Adrenal gland (tissue), 5 donors: Measurements from ENCODE around the gene CNOT6.

Experiments
- CTCF ChIP-seq, 6 experiments: fragments of 450-650 bp in 4 of 6; fragments of 200-600 bp in 2 of 6; sonication (generic) in 1 of 6; IDR thresholded peaks; 1 replicate in 5 of 6; 2 replicates in 1 of 6; pipeline versions ENCODE4 v1.5.1 to v1.8.0; 2016 to 2021; ENCODE audit warnings: antibody characterized with exemption in 6 of 6, mild to moderate bottlenecking in 2 of 6, moderate library complexity in 1 of 6
- POLR2A ChIP-seq, 2 donors: fragments of 450-650 bp; IDR thresholded peaks; one replicate each; pipeline ENCODE4 v1.6.1; 2017; ENCODE audit warnings: antibody characterized with exemption in 2 of 2, mild to moderate bottlenecking in 2 of 2, moderate library complexity in 1 of 2
- donor health status: DM: no; HTN: no; CAD: no.

- TF ChIP-seq POLR2A (IDR thresholded peaks at IDR 0.05) (no peak), CTCF (IDR thresholded peaks at IDR 0.05) (no peak)
Observed at GRCh38 chr5:180463216-180463900, 30.8 kb upstream of the CNOT6 start.
